DND-41 (cell line): ENCODE measurements around the gene ZFAND6.

Experiments used
- CTCF ChIP-seq: IDR thresholded peaks from 2 replicates; pipeline ENCODE4 v1.5.1; 2012; ENCODE audit warnings: borderline replicate concordance, low read length, moderate library complexity, mild to moderate bottlenecking; ENCODE audit not compliant: poor library complexity, severe bottlenecking; ENCODE audit errors: extremely low read depth
- EZH2 ChIP-seq: IDR thresholded peaks from 3 replicates; pipeline ENCODE4 v1.6.1; 2012; ENCODE audit warnings: borderline replicate concordance, low read depth, mild to moderate bottlenecking, moderate library complexity, low read length, inconsistent platforms; ENCODE audit not compliant: severe bottlenecking

- no peak for TF ChIP-seq CTCF
- no peak for TF ChIP-seq EZH2
Measured at GRCh38 chr15:80172401-80172800, 112.9 kb downstream of the ZFAND6 start.
